Osteocyte (in vitro differentiated cells): ENCODE data around the gene FGF14. TPM values are rescaled to one million over a fixed set of nuclear protein-coding genes. Genes with fewer than 3 reads are reported as not detected.
A peak's percentile ranks its signal among the peaks of the same experiment; 100 is the strongest.

ENCODE experiments used
- DNase-seq: peaks from one replicate; pipeline ENCODE4 v3.0.0; 2021; ENCODE audit warnings: mixed read lengths; ENCODE audit not compliant: unreplicated experiment; ENCODE audit errors: extremely low spot score
- H3K27ac Mint-ChIP-seq: one replicate; pipeline ENCODE4 v1.8.0; 2021; ENCODE audit warnings: mild to moderate bottlenecking, mixed read lengths; ENCODE audit not compliant: unreplicated experiment
- H3K27me3 Mint-ChIP-seq: one replicate; pipeline ENCODE4 v1.8.0; 2021; ENCODE audit warnings: mixed read lengths; ENCODE audit not compliant: unreplicated experiment
- H3K36me3 Mint-ChIP-seq: one replicate; pipeline ENCODE4 v1.8.0; 2021; ENCODE audit warnings: mixed read lengths; ENCODE audit not compliant: unreplicated experiment
- H3K4me1 Mint-ChIP-seq: one replicate; pipeline ENCODE4 v1.8.0; 2021; ENCODE audit warnings: mixed read lengths; ENCODE audit not compliant: unreplicated experiment
- H3K4me3 Mint-ChIP-seq: one replicate; pipeline ENCODE4 v1.8.0; 2021; ENCODE audit warnings: mild to moderate bottlenecking, moderate library complexity, mixed read lengths; ENCODE audit not compliant: unreplicated experiment
- H3K9me3 Mint-ChIP-seq: one replicate; pipeline ENCODE4 v1.8.0; 2021; ENCODE audit warnings: mixed read lengths; ENCODE audit not compliant: unreplicated experiment
- total RNA-seq: library from RNA; stranded (reverse); gene quantifications from 2 replicates; pipeline ENCODE4 v1.2.1, GENCODE V29; 2021
- TF ChIP-seq, protein P1 (sequence below): fragments of 200-600 bp; sonication (generic); IDR thresholded peaks from 2 replicates; pipeline ENCODE4 v1.5.0; 2021; ENCODE audit warnings: antibody characterized with exemption, mild to moderate bottlenecking, moderate library complexity

FGF14 gene
- total RNA-seq, 1 donor from 2014 or later = 0.24 TPM

DNA sequence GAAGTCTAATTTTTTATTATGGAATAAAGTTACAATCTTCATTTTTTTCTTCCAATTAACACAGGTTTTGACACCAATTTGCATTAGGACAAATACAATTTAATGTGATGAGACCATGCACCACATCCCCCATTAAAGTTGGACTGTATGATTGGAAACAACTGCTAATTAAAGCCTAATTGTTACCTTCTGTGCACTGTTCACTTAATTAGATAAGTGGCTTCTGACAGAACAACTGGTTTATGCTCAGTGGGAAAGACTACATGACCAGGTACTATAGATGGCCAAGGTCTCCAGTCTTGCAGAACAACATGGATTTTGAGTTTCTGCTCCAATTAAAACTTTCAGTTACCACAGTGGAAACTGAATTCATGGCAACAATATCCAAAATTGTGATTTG is 198.1 kb downstream of the FGF14 start:
- H3K27me3 Mint-ChIP-seq = peaks cover 10% of the 10 kb centered on the region
- no peaks in the 10 kb centered on the region for H3K36me3 Mint-ChIP-seq
- no peak overlapping the region for H3K4me3 Mint-ChIP-seq
- no peak for DNase-seq
- peaks cover 10% of the 10 kb centered on the region for H3K4me1 Mint-ChIP-seq
- no peak overlapping the region for H3K27ac Mint-ChIP-seq
- H3K9me3 Mint-ChIP-seq = no peaks in the 10 kb centered on the region
- TF ChIP-seq, protein P1, sequence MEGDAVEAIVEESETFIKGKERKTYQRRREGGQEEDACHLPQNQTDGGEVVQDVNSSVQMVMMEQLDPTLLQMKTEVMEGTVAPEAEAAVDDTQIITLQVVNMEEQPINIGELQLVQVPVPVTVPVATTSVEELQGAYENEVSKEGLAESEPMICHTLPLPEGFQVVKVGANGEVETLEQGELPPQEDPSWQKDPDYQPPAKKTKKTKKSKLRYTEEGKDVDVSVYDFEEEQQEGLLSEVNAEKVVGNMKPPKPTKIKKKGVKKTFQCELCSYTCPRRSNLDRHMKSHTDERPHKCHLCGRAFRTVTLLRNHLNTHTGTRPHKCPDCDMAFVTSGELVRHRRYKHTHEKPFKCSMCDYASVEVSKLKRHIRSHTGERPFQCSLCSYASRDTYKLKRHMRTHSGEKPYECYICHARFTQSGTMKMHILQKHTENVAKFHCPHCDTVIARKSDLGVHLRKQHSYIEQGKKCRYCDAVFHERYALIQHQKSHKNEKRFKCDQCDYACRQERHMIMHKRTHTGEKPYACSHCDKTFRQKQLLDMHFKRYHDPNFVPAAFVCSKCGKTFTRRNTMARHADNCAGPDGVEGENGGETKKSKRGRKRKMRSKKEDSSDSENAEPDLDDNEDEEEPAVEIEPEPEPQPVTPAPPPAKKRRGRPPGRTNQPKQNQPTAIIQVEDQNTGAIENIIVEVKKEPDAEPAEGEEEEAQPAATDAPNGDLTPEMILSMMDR = no peak

DNA sequence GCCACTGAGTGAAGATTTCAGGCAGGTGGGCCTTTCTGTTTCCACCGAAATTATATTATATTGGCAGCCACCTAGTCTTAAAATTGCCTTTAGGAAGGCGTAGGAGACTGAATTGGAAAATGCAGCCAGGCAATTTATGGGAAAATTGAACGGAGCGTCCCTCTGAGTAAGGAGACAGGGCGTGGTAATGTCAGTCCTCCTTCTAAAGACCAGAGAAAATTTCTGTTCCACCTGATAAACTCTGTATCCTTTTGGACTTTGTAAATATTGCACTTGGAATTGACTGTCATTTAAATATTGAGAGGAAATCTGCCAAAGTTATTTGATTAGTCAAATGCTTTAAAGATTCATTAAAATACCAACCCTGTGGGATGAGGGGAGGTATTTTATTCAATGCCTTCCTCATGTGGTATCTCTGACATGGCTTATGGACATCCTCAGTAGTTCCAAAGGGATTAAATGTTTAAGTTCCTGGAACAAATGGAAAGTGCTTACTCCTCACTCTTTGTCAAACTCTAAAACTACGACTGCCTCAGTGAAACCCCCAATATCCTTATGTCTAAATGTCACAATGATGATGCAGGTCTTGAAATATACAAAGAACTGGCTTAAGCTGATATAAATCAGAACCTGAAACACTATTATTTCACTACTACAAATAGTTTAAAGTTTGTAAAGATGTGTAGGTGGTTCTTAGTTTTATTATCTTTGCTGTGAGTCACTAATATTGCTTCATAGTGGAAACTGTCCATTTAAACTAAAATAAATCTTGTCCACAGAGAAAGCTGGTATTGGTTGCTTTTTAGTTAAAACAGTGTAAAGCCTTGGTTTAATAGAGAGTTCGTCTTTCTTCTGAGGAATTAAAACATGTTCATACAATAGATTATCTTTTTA is 203.2 kb downstream of the FGF14 start:
- TF ChIP-seq, protein P1 = no peak
- no peak for DNase-seq
- Mint-ChIP-seq H3K27ac (no peak overlapping the region), H3K9me3 (peaks cover 4% of the 10 kb centered on the region), H3K36me3 (peaks cover 2% of the 10 kb centered on the region), H3K4me1 (peaks cover 34% of the 10 kb centered on the region), H3K27me3 (no peaks in the 10 kb centered on the region), H3K4me3 (no peak overlapping the region)

DNA sequence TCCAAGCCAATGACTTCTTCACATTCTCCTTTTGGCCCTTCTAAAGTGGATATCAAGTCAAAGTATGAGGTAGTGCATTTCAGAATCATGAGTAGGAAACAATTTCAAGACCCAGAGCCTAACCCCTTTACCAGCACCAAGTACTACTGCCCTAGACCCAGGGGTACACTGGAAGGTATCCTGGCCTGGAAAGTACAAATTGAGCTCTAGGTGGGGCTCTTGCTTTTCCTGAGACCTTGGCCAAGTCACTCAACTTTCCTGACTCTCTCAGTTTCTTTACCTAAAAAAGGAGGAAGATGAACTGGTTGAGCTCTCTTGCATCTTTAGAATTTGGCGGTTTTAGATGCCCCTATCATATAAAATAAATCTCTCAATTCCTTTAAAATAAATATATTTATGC is 204.7 kb downstream of the FGF14 start:
- Mint-ChIP-seq H3K27ac (no peak overlapping the region), H3K36me3 (peaks cover 2% of the 10 kb centered on the region), H3K4me1 (peaks cover 37% of the 10 kb centered on the region), H3K9me3 (peaks cover 4% of the 10 kb centered on the region), H3K4me3 (no peak overlapping the region), H3K27me3 (no peaks in the 10 kb centered on the region)
- DNase-seq = no peak
- TF ChIP-seq, protein P1 = peak; percentile 18

DNA sequence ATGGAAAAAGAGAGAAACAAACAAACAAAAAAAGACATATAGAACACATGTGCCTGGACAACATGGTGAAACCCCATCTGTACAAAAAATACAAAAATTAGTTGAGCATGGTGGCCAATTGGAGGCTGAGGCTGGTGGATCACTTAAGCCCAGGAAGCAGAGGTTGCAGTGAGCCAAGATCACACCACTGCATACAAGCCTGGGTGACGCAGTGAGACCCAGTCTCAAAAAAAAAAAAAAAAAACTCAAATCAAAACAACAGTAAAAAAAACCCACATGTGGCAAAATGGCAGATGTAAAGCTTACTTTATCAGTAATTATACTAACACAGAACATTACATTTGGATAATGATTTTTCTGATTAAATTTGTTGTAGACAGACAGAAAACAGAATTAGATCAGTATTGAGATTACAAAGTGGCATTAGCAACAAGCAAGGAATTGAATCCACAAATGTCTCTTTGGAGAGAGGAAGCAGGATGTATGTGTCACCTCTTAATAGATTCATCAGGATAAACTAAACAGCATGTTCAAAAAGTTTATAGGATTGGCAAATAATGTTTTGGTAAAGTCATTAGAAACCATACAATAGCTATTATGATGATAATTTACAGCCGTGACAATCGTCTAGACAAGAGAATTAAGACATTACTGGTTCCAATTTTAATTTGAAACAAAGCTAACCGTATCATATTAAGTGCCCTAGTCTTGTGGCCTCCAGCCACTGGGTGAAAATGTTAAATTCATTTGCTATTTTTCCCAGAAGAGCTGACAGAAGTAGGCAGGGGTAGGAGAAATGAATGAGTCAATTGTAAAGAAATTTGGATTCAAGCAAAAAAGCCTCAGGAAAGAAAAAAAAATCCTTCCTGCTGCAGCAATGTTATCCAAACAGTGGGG is 206.0 kb downstream of the FGF14 start:
- DNase-seq = no peak
- TF ChIP-seq, protein P1 = no peak
- peaks cover 45% of the 10 kb centered on the region for H3K4me1 Mint-ChIP-seq
- H3K4me3 Mint-ChIP-seq = no peak overlapping the region
- peak overlapping the region; percentile 78 for H3K27ac Mint-ChIP-seq
- H3K27me3 Mint-ChIP-seq = no peaks in the 10 kb centered on the region
- H3K36me3 Mint-ChIP-seq = peaks cover 2% of the 10 kb centered on the region
- peaks cover 4% of the 10 kb centered on the region for H3K9me3 Mint-ChIP-seq

DNA sequence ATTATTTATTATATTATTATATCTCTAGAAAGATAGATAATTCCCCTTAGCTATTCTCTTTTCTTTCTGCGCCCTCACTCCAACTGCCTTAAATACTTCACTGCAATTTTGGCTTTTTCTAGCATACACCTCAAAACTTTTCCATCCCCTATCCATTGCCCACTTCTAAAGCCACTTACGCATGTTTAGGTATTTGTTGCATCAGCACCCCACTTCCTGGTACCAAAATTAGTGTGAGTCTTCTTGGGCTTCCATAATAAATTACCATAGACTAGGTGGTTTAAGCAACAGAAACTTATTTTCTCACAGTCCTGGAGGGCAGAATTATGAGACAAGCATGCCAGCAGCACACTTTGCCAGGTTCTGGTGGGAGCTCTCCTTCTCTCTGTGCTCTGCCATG is 209.0 kb downstream of the FGF14 start:
- no peak overlapping the region for H3K27ac Mint-ChIP-seq
- no peaks in the 10 kb centered on the region for H3K27me3 Mint-ChIP-seq
- no peak overlapping the region for H3K4me3 Mint-ChIP-seq
- TF ChIP-seq, protein P1 = no peak
- DNase-seq = no peak
- H3K36me3 Mint-ChIP-seq = peaks cover 2% of the 10 kb centered on the region
- H3K4me1 Mint-ChIP-seq = peaks cover 26% of the 10 kb centered on the region
- H3K9me3 Mint-ChIP-seq = peaks cover 4% of the 10 kb centered on the region
